ENCODE data around the gene LRRFIP2.
"Not testable (repeated sequence)": the region's sequence is repeated elsewhere in the genome, so short reads cannot be mapped to it uniquely, and the experiment has no call there.

LRRFIP2 gene

GRCh38 chr3:37042712-37043111 lies 131.7 kb downstream of the LRRFIP2 start:
- not testable (repeated sequence) for H2BK12ac ChIP-seq (ENCODE audit: low read length); H3K27me3 ChIP-seq (ENCODE audit: control insufficient read depth in 3 of 3, insufficient read depth in 3 of 3, low read depth in 1 of 3, low read length in 3 of 3); H3K27ac ChIP-seq (replicated peaks; ENCODE audit: low read length); H3K9ac ChIP-seq (ENCODE audit: low read depth, low read length, poor library complexity); H3K4ac ChIP-seq (ENCODE audit: low read length); H3K4me2 ChIP-seq (ENCODE audit: insufficient read depth, low read length, poor library complexity, severe bottlenecking); H2BK5ac ChIP-seq (ENCODE audit: low read length); DNase-seq (ENCODE audit: low spot score); H4K91ac ChIP-seq (ENCODE audit: low read depth, low read length, poor library complexity); H2AFZ ChIP-seq (ENCODE audit: low read length); H3K4me1 ChIP-seq (ENCODE audit: control insufficient read depth in 2 of 2, insufficient read depth in 1 of 2, low read depth in 1 of 2, low read length in 2 of 2); H3K14ac ChIP-seq (ENCODE audit: low read length); H2BK15ac ChIP-seq (ENCODE audit: low read length); H3K18ac ChIP-seq (ENCODE audit: low read length); H3K9me3 ChIP-seq (replicated peaks in 1 of 2; ENCODE audit: control insufficient read depth in 2 of 2, insufficient read depth in 1 of 2, low read depth in 1 of 2, low read length in 2 of 2); H2BK120ac ChIP-seq (ENCODE audit: low read depth, low read length); H3K79me1 ChIP-seq (ENCODE audit: low read depth, low read length); H3K4me3 ChIP-seq (ENCODE audit: low read length in 2 of 2); H4K8ac ChIP-seq (ENCODE audit: low read depth, low read length); H2AK5ac ChIP-seq (ENCODE audit: low read depth, low read length); H3K23ac ChIP-seq (ENCODE audit: low read depth, low read length, poor library complexity)
- no CpG with 5 or more reads among the region's 3 CpGs for WGBS, 2 donors (ENCODE audit: extremely low coverage in 2 of 2, insufficient read length in 2 of 2, insufficient replicate concordance in 1 of 2)
- peaks cover 12 to 93% of the 10 kb centered on the region in 2 donors for H3K36me3 ChIP-seq (replicated peaks in 1 of 2; ENCODE audit: control insufficient read depth in 2 of 2, insufficient read depth in 2 of 2, low read length in 2 of 2)

GRCh38 chr3:37041546-37042195 lies 132.7 kb downstream of the LRRFIP2 start:
- Histone ChIP-seq H2AK5ac (ENCODE audit: low read depth, low read length) (no peak overlapping the region), H3K18ac (ENCODE audit: low read length) (no peak overlapping the region), H3K23ac (ENCODE audit: low read depth, low read length, poor library complexity) (no peak overlapping the region), H2AFZ (ENCODE audit: low read length) (no peak overlapping the region), H3K4ac (ENCODE audit: low read length) (no peak overlapping the region), H2BK120ac (ENCODE audit: low read depth, low read length) (no peak overlapping the region), H2BK12ac (ENCODE audit: low read length) (no peak overlapping the region), H4K91ac (ENCODE audit: low read depth, low read length, poor library complexity) (no peak overlapping the region), H3K14ac (ENCODE audit: low read length) (no peak overlapping the region), H3K9ac (ENCODE audit: low read depth, low read length, poor library complexity) (no peak overlapping the region), H3K4me3 (ENCODE audit: low read length in 2 of 2) (no peak overlapping the region), H3K27ac (replicated peaks; ENCODE audit: low read length) (no peak overlapping the region), H3K36me3 (replicated peaks in 1 of 2; ENCODE audit: control insufficient read depth in 2 of 2, insufficient read depth in 2 of 2, low read length in 2 of 2) (peaks cover 12 to 93% of the 10 kb centered on the region in 2 donors), H3K79me1 (ENCODE audit: low read depth, low read length) (no peaks in the 10 kb centered on the region), H3K4me1 (ENCODE audit: control insufficient read depth in 2 of 2, insufficient read depth in 1 of 2, low read depth in 1 of 2, low read length in 2 of 2) (no peaks in the 10 kb centered on the region), H3K4me2 (ENCODE audit: insufficient read depth, low read length, poor library complexity, severe bottlenecking) (no peak overlapping the region), H4K8ac (ENCODE audit: low read depth, low read length) (no peak overlapping the region), H2BK15ac (ENCODE audit: low read length) (no peak overlapping the region), H2BK5ac (ENCODE audit: low read length) (no peak overlapping the region), H3K9me3 (replicated peaks in 1 of 2; ENCODE audit: control insufficient read depth in 2 of 2, insufficient read depth in 1 of 2, low read depth in 1 of 2, low read length in 2 of 2) (peaks cover 0 to 6% of the 10 kb centered on the region in 2 donors), H3K27me3 (ENCODE audit: control insufficient read depth in 3 of 3, insufficient read depth in 3 of 3, low read depth in 1 of 3, low read length in 3 of 3) (no peaks in the 10 kb centered on the region)
- no peak for DNase-seq (ENCODE audit: low spot score)
- WGBS, 2 donors (ENCODE audit: extremely low coverage in 2 of 2, insufficient read length in 2 of 2, insufficient replicate concordance in 1 of 2), result no CpG with 5 or more reads among the region's 1 CpG

DNA sequence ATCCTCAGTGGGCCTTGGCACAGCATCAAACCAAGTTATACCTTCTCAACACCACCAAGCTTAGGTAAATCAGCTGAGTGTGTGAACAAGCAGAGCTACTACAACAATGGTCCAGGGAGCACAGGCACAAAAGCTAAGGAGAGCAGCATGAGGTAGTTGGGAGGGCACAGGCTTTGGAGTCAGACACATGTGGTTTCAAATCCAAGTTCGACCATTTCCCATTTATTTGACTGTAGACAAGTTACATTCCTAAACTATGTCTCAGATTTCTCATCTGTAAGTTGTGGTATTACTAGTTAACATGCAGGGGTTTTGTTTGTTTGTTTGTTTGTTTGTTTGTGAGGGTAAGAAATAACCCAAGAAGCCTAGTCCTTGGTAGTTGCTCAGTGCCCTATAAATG lies 134.2 kb downstream of the LRRFIP2 start:
- Histone ChIP-seq H3K4me1 (ENCODE audit: control insufficient read depth in 2 of 2, insufficient read depth in 1 of 2, low read depth in 1 of 2, low read length in 2 of 2) (no peaks in the 10 kb centered on the region), H2AFZ (ENCODE audit: low read length) (no peak overlapping the region), H3K9me3 (replicated peaks in 1 of 2; ENCODE audit: control insufficient read depth in 2 of 2, insufficient read depth in 1 of 2, low read depth in 1 of 2, low read length in 2 of 2) (peaks cover 0 to 20% of the 10 kb centered on the region in 2 donors), H3K14ac (ENCODE audit: low read length) (no peak overlapping the region), H4K91ac (ENCODE audit: low read depth, low read length, poor library complexity) (no peak overlapping the region), H3K4me2 (ENCODE audit: insufficient read depth, low read length, poor library complexity, severe bottlenecking) (no peak overlapping the region), H2BK12ac (ENCODE audit: low read length) (no peak overlapping the region), H3K79me1 (ENCODE audit: low read depth, low read length) (no peaks in the 10 kb centered on the region), H2BK15ac (ENCODE audit: low read length) (no peak overlapping the region), H4K8ac (ENCODE audit: low read depth, low read length) (no peak overlapping the region), H3K27ac (replicated peaks; ENCODE audit: low read length) (no peak overlapping the region), H3K4ac (ENCODE audit: low read length) (no peak overlapping the region), H2AK5ac (ENCODE audit: low read depth, low read length) (no peak overlapping the region), H3K27me3 (ENCODE audit: control insufficient read depth in 3 of 3, insufficient read depth in 3 of 3, low read depth in 1 of 3, low read length in 3 of 3) (no peaks in the 10 kb centered on the region), H2BK5ac (ENCODE audit: low read length) (no peak overlapping the region), H3K18ac (ENCODE audit: low read length) (no peak overlapping the region), H3K23ac (ENCODE audit: low read depth, low read length, poor library complexity) (no peak overlapping the region), H3K36me3 (replicated peaks in 1 of 2; ENCODE audit: control insufficient read depth in 2 of 2, insufficient read depth in 2 of 2, low read length in 2 of 2) (peaks cover 14 to 96% of the 10 kb centered on the region in 2 donors), H3K4me3 (ENCODE audit: low read length in 2 of 2) (no peak overlapping the region), H3K9ac (ENCODE audit: low read depth, low read length, poor library complexity) (no peak overlapping the region), H2BK120ac (ENCODE audit: low read depth, low read length) (no peak overlapping the region)
- DNase-seq (ENCODE audit: low spot score), result no peak
- WGBS, 2 donors (ENCODE audit: extremely low coverage in 2 of 2, insufficient read length in 2 of 2, insufficient replicate concordance in 1 of 2), result no CpG with 5 or more reads among the region's 1 CpG

- Histone ChIP-seq H2AFZ (ENCODE audit: low read length) (no peak overlapping the region), H3K18ac (ENCODE audit: low read length) (no peak overlapping the region), H3K4ac (ENCODE audit: low read length) (no peak overlapping the region), H3K4me1 (ENCODE audit: control insufficient read depth in 2 of 2, insufficient read depth in 1 of 2, low read depth in 1 of 2, low read length in 2 of 2) (no peaks in the 10 kb centered on the region), H3K4me2 (ENCODE audit: insufficient read depth, low read length, poor library complexity, severe bottlenecking) (no peak overlapping the region), H2BK15ac (ENCODE audit: low read length) (no peak overlapping the region), H2BK120ac (ENCODE audit: low read depth, low read length) (no peak overlapping the region), H4K91ac (ENCODE audit: low read depth, low read length, poor library complexity) (no peak overlapping the region), H3K14ac (ENCODE audit: low read length) (no peak overlapping the region), H2BK5ac (ENCODE audit: low read length) (no peak overlapping the region), H2AK5ac (ENCODE audit: low read depth, low read length) (no peak overlapping the region), H3K9me3 (replicated peaks in 1 of 2; ENCODE audit: control insufficient read depth in 2 of 2, insufficient read depth in 1 of 2, low read depth in 1 of 2, low read length in 2 of 2) (peaks cover 0 to 27% of the 10 kb centered on the region in 2 donors), H3K4me3 (ENCODE audit: low read length in 2 of 2) (no peak overlapping the region), H3K9ac (ENCODE audit: low read depth, low read length, poor library complexity) (no peak overlapping the region), H4K8ac (ENCODE audit: low read depth, low read length) (no peak overlapping the region), H3K27me3 (ENCODE audit: control insufficient read depth in 3 of 3, insufficient read depth in 3 of 3, low read depth in 1 of 3, low read length in 3 of 3) (no peaks in the 10 kb centered on the region), H3K23ac (ENCODE audit: low read depth, low read length, poor library complexity) (no peak overlapping the region), H2BK12ac (ENCODE audit: low read length) (no peak overlapping the region), H3K36me3 (replicated peaks in 1 of 2; ENCODE audit: control insufficient read depth in 2 of 2, insufficient read depth in 2 of 2, low read length in 2 of 2) (peaks cover 15 to 96% of the 10 kb centered on the region in 2 donors), H3K27ac (replicated peaks; ENCODE audit: low read length) (no peak overlapping the region), H3K79me1 (ENCODE audit: low read depth, low read length) (no peaks in the 10 kb centered on the region)
- DNase-seq (ENCODE audit: low spot score), result no peak
- WGBS, 2 donors (ENCODE audit: extremely low coverage in 2 of 2, insufficient read length in 2 of 2, insufficient replicate concordance in 1 of 2), result no CpG with 5 or more reads among the region's 1 CpG
These were observed 135.1 kb downstream of the LRRFIP2 start for GRCh38 chr3:37039161-37039846.
